IMR-90 (cell line): ENCODE measurements around the gene RPL10. TPM values are rescaled to one million over a fixed set of nuclear protein-coding genes. Genes with fewer than 3 reads are reported as not detected.

ENCODE experiments used
- ATAC-seq: fragments of 200-7000 bp; cut with Tn5 transposase; 2 replicates; pipeline ENCODE4 v1.9.1; 2020; ENCODE audit warnings: low read depth, mild to moderate bottlenecking, moderate library complexity
- BruUV-seq: library from RNA; stranded (reverse); fragments of 400-500 nt; replicated peaks from 2 replicates; lab custom pipeline; 2021; lab: Mats Ljungman, UMichigan
- CTCF ChIA-PET: fragments of 300-600 bp; formaldehyde crosslinking; extraction: SDS; loops from one replicate; lab custom pipeline; 2021; ENCODE audit warnings: antibody characterized with exemption; lab: Yijun Ruan, JAX
- POLR2A ChIA-PET: fragments of 300-600 bp; sonication (Branson Sonifier 250); formaldehyde crosslinking; loops from one replicate; lab custom pipeline; 2022; ENCODE audit warnings: antibody characterized with exemption; ENCODE audit not compliant: unreplicated experiment; lab: Charles Lee
- DNase-seq: peaks from one replicate; pipeline ENCODE4 v3.0.0; 2013
- H2AFZ ChIP-seq: replicated peaks from 2 replicates; pipeline ENCODE3; 2013; ENCODE audit warnings: low read length, mild to moderate bottlenecking; ENCODE audit not compliant: poor library complexity
- H2AK5ac ChIP-seq: 2 replicates; pipeline ENCODE4 v1.6.1; 2013; ENCODE audit warnings: low read depth, low read length, inconsistent platforms
- H2AK9ac ChIP-seq: replicated peaks from 2 replicates; pipeline ENCODE3; 2013; ENCODE audit warnings: mild to moderate bottlenecking, low read depth, low read length, moderate library complexity; ENCODE audit not compliant: poor library complexity
- H2BK120ac ChIP-seq: 2 replicates; pipeline ENCODE4 v1.6.1; 2013; ENCODE audit warnings: low read depth, low read length, inconsistent platforms
- H2BK15ac ChIP-seq: 3 replicates; pipeline ENCODE4 v1.6.1; 2013; ENCODE audit warnings: low read depth, low read length, inconsistent platforms
- H2BK20ac ChIP-seq: 2 replicates; pipeline ENCODE4 v1.6.1; 2013; ENCODE audit warnings: low read depth, mild to moderate bottlenecking, inconsistent platforms, low read length, moderate library complexity
- H2BK5ac ChIP-seq: 2 replicates; pipeline ENCODE4 v1.6.1; 2013; ENCODE audit warnings: mild to moderate bottlenecking, low read depth, low read length, inconsistent platforms; ENCODE audit not compliant: poor library complexity, severe bottlenecking
- H3K14ac ChIP-seq: replicated peaks from 2 replicates; pipeline ENCODE4 v1.6.1; 2013; ENCODE audit warnings: low read depth, low read length, inconsistent platforms
- H3K18ac ChIP-seq: 2 replicates; pipeline ENCODE4 v1.6.1; 2013; ENCODE audit warnings: low read depth, low read length, control low read depth
- H3K23ac ChIP-seq: 2 replicates; pipeline ENCODE4 v1.6.1; 2013; ENCODE audit warnings: low read depth, low read length, inconsistent platforms
- H3K27ac ChIP-seq: 2 replicates; pipeline ENCODE4 v1.5.1; 2013; ENCODE audit warnings: mild to moderate bottlenecking, control low read depth, low read length; ENCODE audit not compliant: insufficient read depth
- H3K27me3 ChIP-seq: 2 replicates; pipeline ENCODE4 v1.6.1; 2013; ENCODE audit warnings: low read length; ENCODE audit not compliant: control insufficient read depth, insufficient read depth
- H3K36me3 ChIP-seq: 2 replicates; pipeline ENCODE4 v1.6.1; 2013; ENCODE audit warnings: low read length, mixed read lengths; ENCODE audit not compliant: control insufficient read depth, insufficient read depth
- H3K4ac ChIP-seq: 2 replicates; pipeline ENCODE4 v1.6.1; 2013; ENCODE audit warnings: low read depth, low read length, inconsistent platforms
- H3K4me1 ChIP-seq: 2 replicates; pipeline ENCODE4 v1.6.1; 2013; ENCODE audit warnings: low read length, mixed read lengths; ENCODE audit not compliant: control insufficient read depth, insufficient read depth
- H3K4me2 ChIP-seq: 2 replicates; pipeline ENCODE4 v1.6.1; 2013; ENCODE audit warnings: low read depth, mild to moderate bottlenecking, control low read depth, low read length, moderate library complexity
- H3K4me3 ChIP-seq: 2 replicates; pipeline ENCODE4 v1.5.1; 2013; ENCODE audit warnings: low read depth, mild to moderate bottlenecking, control low read depth, low read length, moderate library complexity; ENCODE audit not compliant: insufficient read depth
- H3K56ac ChIP-seq: 2 replicates; pipeline ENCODE4 v1.6.1; 2013; ENCODE audit warnings: low read length, inconsistent platforms; ENCODE audit not compliant: insufficient read depth; ENCODE audit errors: extremely low read depth
- H3K79me1 ChIP-seq, 2 experiments: 2 replicates each; pipeline ENCODE4 v1.6.1; 2013; ENCODE audit warnings: low read length in 2 of 2, inconsistent platforms in 1 of 2, low read depth in 1 of 2
- H3K9ac ChIP-seq: 2 replicates; pipeline ENCODE4 v1.6.1; 2013; ENCODE audit warnings: low read depth, low read length, control low read depth
- H3K9me1 ChIP-seq: 2 replicates; pipeline ENCODE4 v1.6.1; 2013; ENCODE audit warnings: low read length, inconsistent platforms; ENCODE audit not compliant: insufficient read depth
- H3K9me3 ChIP-seq: 2 replicates; pipeline ENCODE4 v1.6.1; 2013; ENCODE audit warnings: low read length; ENCODE audit not compliant: control insufficient read depth, insufficient read depth
- H4K20me1 ChIP-seq: 2 replicates; pipeline ENCODE4 v1.6.1; 2013; ENCODE audit warnings: low read length, inconsistent platforms; ENCODE audit not compliant: insufficient read depth
- H4K5ac ChIP-seq: 2 replicates; pipeline ENCODE4 v1.6.1; 2013; ENCODE audit warnings: mild to moderate bottlenecking, low read depth, low read length, control low read depth
- H4K8ac ChIP-seq, 2 experiments: 2 replicates each; pipeline ENCODE4 v1.6.1; 2013; ENCODE audit warnings: low read depth in 2 of 2, low read length in 2 of 2, control low read depth in 1 of 2, inconsistent platforms in 1 of 2
- H4K91ac ChIP-seq: 2 replicates; pipeline ENCODE4 v1.6.1; 2013; ENCODE audit warnings: low read depth, low read length, inconsistent platforms; ENCODE audit not compliant: insufficient read depth
- RFX5 ChIP-seq: IDR thresholded peaks from 2 replicates; pipeline ENCODE4 v1.8.0; 2012; ENCODE audit warnings: low read depth, mild to moderate bottlenecking, low read length, moderate library complexity
- WGBS, 2 experiments: methylation state at CpG; one replicate each; pipeline versions ENCODE4 v1.1.5 to v1.1.7; 2013; ENCODE audit warnings: missing lambda C conversion rate in 2 of 2; ENCODE audit not compliant: insufficient read length in 1 of 2; ENCODE audit errors: extremely low coverage in 2 of 2; 5-methylcytosine and 5-hydroxymethylcytosine counted together
- dilution Hi-C: fragments of 300-500 bp; cut with HindIII; formaldehyde crosslinking; loops from one replicate; pipeline ENCODE4 v1.14.3; 2018; ENCODE audit warnings: low sequenced_read_pairs; ENCODE audit not compliant: unreplicated experiment
- in situ Hi-C: fragments of 300-500 bp; cut with MboI; formaldehyde crosslinking; loops from 3 replicates; pipeline ENCODE4 v1.14.3; 2019; ENCODE audit warnings: low sequenced_read_pairs, inconsistent platforms, mixed read lengths
- intact Hi-C: fragments of 100-400 bp; cut with micrococcal nuclease; formaldehyde crosslinking; loops from 2 replicates; pipeline ENCODE4 v1.10.0; 2022
- polyA plus RNA-seq, 3 experiments: library from polyadenylated mRNA; depleted of rRNA; stranded (reverse); fragments of >200 nt; gene quantifications; 2 replicates each; pipeline ENCODE4 v1.2.3, GENCODE V29; 2012; ENCODE audit warnings: low replicate concordance in 1 of 3
- total RNA-seq: library from RNA; depleted of rRNA; stranded (reverse); fragments of >200 nt; gene quantifications from 2 replicates; pipeline ENCODE4 v1.2.3, GENCODE V29; 2012

The RPL10 gene
- total and polyA plus RNA-seq, 2 of the 4 experiments (the other 2 are of a cell fraction), result 1,582 to 7,467 TPM

DNA sequence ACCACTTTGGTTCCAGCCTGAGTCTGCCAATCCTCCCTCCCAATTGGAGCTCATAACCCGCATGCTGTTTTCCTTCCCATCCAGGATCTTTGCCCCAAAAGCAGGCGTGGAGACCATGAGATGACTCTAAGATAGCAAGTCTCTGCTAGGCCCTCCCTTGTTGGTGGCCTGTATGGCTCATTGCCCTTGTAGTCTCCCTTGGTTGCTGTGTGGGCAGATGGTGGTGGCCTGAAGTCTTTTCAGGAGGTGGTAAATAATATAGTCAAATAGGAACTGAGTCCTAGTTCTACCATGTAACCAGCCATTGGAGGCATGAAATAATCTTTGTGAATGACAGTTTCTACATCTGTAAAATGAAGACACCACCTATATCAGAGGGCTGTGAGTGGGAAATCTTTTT, 31.5 kb downstream of the RPL10 start:
- ChIA-PET POLR2A (no interaction called here), CTCF (interaction anchor here (1.2 kb wide), 1 partner anchor 15 kb away, joined by 6 read pairs; no protein-coding TSS in a partner anchor)
- Histone ChIP-seq H2BK20ac (no peak overlapping the region), H4K20me1 (peaks cover 7% of the 10 kb centered on the region), H3K4me2 (peak overlapping the region; percentile 91), H4K8ac (no peak overlapping the region), H2AK5ac (no peak overlapping the region), H3K4me3 (no peak overlapping the region; the same call in 1 of the 2 replicates), H2AFZ (no peak overlapping the region), H2BK15ac (no peak overlapping the region), H3K4ac (no peak overlapping the region), H3K4me1 (peaks cover 2% of the 10 kb centered on the region; the same call in 1 of the 2 replicates), H4K5ac (no peak overlapping the region), H3K27ac (no peak overlapping the region), H3K9ac (no peak overlapping the region), H3K79me1 (peaks cover 7 to 22% of the 10 kb centered on the region in 2 experiments), H3K9me1 (peaks cover 3% of the 10 kb centered on the region; the same call in 1 of the 2 replicates), H4K91ac (no peak overlapping the region), H3K14ac (no peak overlapping the region), H3K18ac (no peak overlapping the region), H2BK120ac (no peak overlapping the region), H3K27me3 (no peaks in the 10 kb centered on the region), H2AK9ac (peak overlapping the region; percentile 74), H3K36me3 (peaks cover 22% of the 10 kb centered on the region; the same call in 1 of the 2 replicates), H3K56ac (no peak overlapping the region), H2BK5ac (no peak overlapping the region), H3K23ac (no peak overlapping the region), H3K9me3 (no peaks in the 10 kb centered on the region)
- no peak for DNase-seq
- no TSS peak for BruUV-seq
- dilution Hi-C loops (no loop called here), in situ Hi-C loops (no loop called here), intact Hi-C loops (no loop called here)
- TF ChIP-seq RFX5, result no peak
- ATAC-seq, result no peak
- WGBS, 2 experiments, result no CpG with 5 or more reads among the region's 2 CpGs
